WTC11 (cell line): ENCODE data around the gene PGM2. TPM values are rescaled to one million over a fixed set of nuclear protein-coding genes. Genes with fewer than 3 reads are reported as not detected.

Experiments
- ATAC-seq: fragments of 200-7000 bp; cut with Tn5 transposase; 2 replicates; pipeline ENCODE4 v1.10.0; 2021; ENCODE audit warnings: mild to moderate bottlenecking, moderate library complexity
- CTCF ChIA-PET: fragments of 300-600 bp; sonication (Branson Sonifier 250); formaldehyde crosslinking; loops from one replicate; lab custom pipeline; 2021; ENCODE audit warnings: antibody characterized with exemption; lab: Charles Lee
- POLR2A ChIA-PET: fragments of 350-600 bp; sonication (Branson Sonifier 250); formaldehyde crosslinking; loops from one replicate; lab custom pipeline; 2021; ENCODE audit warnings: antibody characterized with exemption; lab: Charles Lee
- DNase-seq: peaks from one replicate; pipeline ENCODE4 v3.0.0; 2021; ENCODE audit warnings: low spot score
- H3K27ac Mint-ChIP-seq: 2 replicates; pipeline ENCODE4 v1.8.0; 2021; ENCODE audit warnings: mixed read lengths
- H3K27me3 Mint-ChIP-seq: 2 replicates; pipeline ENCODE4 v1.8.0; 2021; ENCODE audit warnings: low read depth, mild to moderate bottlenecking, moderate library complexity, mixed read lengths
- H3K36me3 Mint-ChIP-seq: 2 replicates; pipeline ENCODE4 v1.8.0; 2021; ENCODE audit warnings: mixed read lengths
- H3K4me1 Mint-ChIP-seq: 2 replicates; pipeline ENCODE4 v1.8.0; 2022; ENCODE audit warnings: mixed read lengths
- H3K4me3 Mint-ChIP-seq: 2 replicates; pipeline ENCODE4 v1.8.0; 2021; ENCODE audit warnings: mild to moderate bottlenecking, moderate library complexity, mixed read lengths
- H3K9me3 Mint-ChIP-seq: 2 replicates; pipeline ENCODE4 v1.8.0; 2021; ENCODE audit warnings: mixed read lengths
- AR ChIP-seq: fragments of 250-450 bp; sonication (Bioruptor Pico); IDR thresholded peaks from 2 replicates; pipeline ENCODE4 v1.9.0; 2021; ENCODE audit warnings: mild to moderate bottlenecking
- ARID4B ChIP-seq: sonication (generic); formaldehyde crosslinking; IDR thresholded peaks from 2 replicates; pipeline ENCODE4 v1.8.0; 2023; ENCODE audit warnings: missing genetic modification reagents, mild to moderate bottlenecking, borderline replicate concordance
- ATF2 ChIP-seq: sonication (generic); formaldehyde crosslinking; IDR thresholded peaks from 2 replicates; pipeline ENCODE4 v1.8.1; 2022; ENCODE audit warnings: low read depth, missing genetic modification reagents, borderline replicate concordance
- CTCF ChIP-seq: fragments of 200-600 bp; IDR thresholded peaks from 2 replicates; pipeline ENCODE4 v1.8.0; 2022; ENCODE audit warnings: antibody characterized with exemption
- ERG ChIP-seq: fragments of 250-450 bp; sonication (Bioruptor Pico); IDR thresholded peaks from 2 replicates; pipeline ENCODE4 v1.8.0; 2021; ENCODE audit warnings: mild to moderate bottlenecking
- ESRRA ChIP-seq: sonication (generic); formaldehyde crosslinking; IDR thresholded peaks from 2 replicates; pipeline ENCODE4 v1.8.1; 2022; ENCODE audit warnings: mild to moderate bottlenecking, missing genetic modification reagents, borderline replicate concordance
- KAT7 ChIP-seq: sonication (generic); formaldehyde crosslinking; IDR thresholded peaks from 2 replicates; pipeline ENCODE4 v1.8.1; 2023; ENCODE audit warnings: missing genetic modification reagents, mild to moderate bottlenecking, borderline replicate concordance
- MXD4 ChIP-seq: fragments of 250-450 bp; sonication (Bioruptor Pico); IDR thresholded peaks from 2 replicates; pipeline ENCODE4 v1.8.0; 2021; ENCODE audit warnings: mild to moderate bottlenecking, moderate library complexity, borderline replicate concordance
- RELA ChIP-seq: sonication (generic); formaldehyde crosslinking; IDR thresholded peaks from 2 replicates; pipeline ENCODE4 v1.8.1; 2022; ENCODE audit warnings: missing genetic modification reagents, mild to moderate bottlenecking, borderline replicate concordance
- SP1 ChIP-seq: sonication (generic); formaldehyde crosslinking; conservative IDR thresholded peaks from 2 replicates; pipeline ENCODE4 v1.8.1; 2022; ENCODE audit warnings: missing genetic modification reagents
- ZMAT4 ChIP-seq: fragments of 250-450 bp; sonication (Bioruptor Pico); IDR thresholded peaks from 2 replicates; pipeline ENCODE4 v1.9.0; 2021; ENCODE audit warnings: mild to moderate bottlenecking
- ZNF121 ChIP-seq: sonication (generic); formaldehyde crosslinking; IDR thresholded peaks from 2 replicates; pipeline ENCODE4 v1.8.0; 2023; ENCODE audit warnings: missing genetic modification reagents
- ZNF416 ChIP-seq: fragments of 250-450 bp; sonication (Bioruptor Pico); IDR thresholded peaks from 2 replicates; pipeline ENCODE4 v1.9.0; 2021; ENCODE audit warnings: mild to moderate bottlenecking, inconsistent platforms
- ZNF671 ChIP-seq: fragments of 250-450 bp; sonication (Bioruptor Pico); IDR thresholded peaks from 2 replicates; pipeline ENCODE4 v1.8.0; 2021; ENCODE audit warnings: mild to moderate bottlenecking
- total RNA-seq: library from RNA; stranded (reverse); gene quantifications from 3 replicates; pipeline ENCODE4 v1.2.3, GENCODE V29; 2021

PGM2 gene
- total RNA-seq, 1 experiment from 2014 or later: 31.4 TPM

GRCh38 chr4:37890801-37891259 lies 64.3 kb downstream of the PGM2 start, which contains the start of gene TBC1D1 (continued):
- TF ChIP-seq ZNF121 (CRISPR knock-in tag): no peak
- TF ChIP-seq AR (CRISPR knock-in tag): no peak
- TF ChIP-seq ZNF671 (CRISPR knock-in tag): no peak
- TF ChIP-seq RELA (CRISPR knock-in tag): no peak

- TF ChIP-seq ZNF416 (no peak), ARID4B (CRISPR knock-in tag) (no peak), ATF2 (CRISPR knock-in tag) (no peak), MXD4 (no peak), CTCF (no peak), ZNF671 (CRISPR knock-in tag) (no peak), ESRRA (CRISPR knock-in tag) (no peak), KAT7 (CRISPR knock-in tag) (no peak), ERG (CRISPR knock-in tag) (no peak), ZMAT4 (CRISPR knock-in tag) (no peak), SP1 (CRISPR knock-in tag) (no peak)
- TF ChIP-seq, all 79 proteins: peak for 0
- DNase-seq (peak; percentile 19), ATAC-seq (peak; percentile 67)
- CTCF ChIA-PET: interaction anchor here (0.6 to 2.0 kb wide), 7 partner anchors 24 to 708 kb away, joined by 3 to 6 read pairs (median 3); no protein-coding TSS in a partner anchor
- Mint-ChIP-seq H3K27ac (no peak overlapping the region), H3K4me3 (peak overlapping the region; percentile 76), H3K36me3 (no peaks in the 10 kb centered on the region), H3K4me1 (peaks cover 15% of the 10 kb centered on the region), H3K27me3 (peaks cover 56% of the 10 kb centered on the region), H3K9me3 (no peaks in the 10 kb centered on the region)
- POLR2A ChIA-PET: no interaction called here
Measured at GRCh38 chr4:37891260-37892159, 65.0 kb downstream of the PGM2 start.
